NT2/D1 (cell line): ENCODE measurements around the gene OCSTAMP.

Experiments
- DNase-seq: peaks from one replicate; pipeline ENCODE4 v3.0.0-alpha.2; 2011; ENCODE audit warnings: low read depth, low spot score
- H3K27me3 ChIP-seq: 2 replicates; pipeline ENCODE4 v1.6.0; 2011; ENCODE audit warnings: mild to moderate bottlenecking; ENCODE audit not compliant: insufficient read length, insufficient read depth
- H3K36me3 ChIP-seq: 2 replicates; pipeline ENCODE4 v1.6.1; 2011; ENCODE audit warnings: mild to moderate bottlenecking, low read length, mixed read lengths; ENCODE audit not compliant: insufficient read depth, insufficient read length
- H3K4me1 ChIP-seq: 2 replicates; pipeline ENCODE4 v1.5.1; 2011; ENCODE audit not compliant: insufficient read depth, insufficient read length
- H3K4me3 ChIP-seq: 2 replicates; pipeline ENCODE4 v1.5.1; 2011; ENCODE audit warnings: low read depth; ENCODE audit not compliant: insufficient read length
- H3K9ac ChIP-seq: 2 replicates; pipeline ENCODE4 v1.6.0; 2011; ENCODE audit warnings: low read depth; ENCODE audit not compliant: insufficient read length
- H3K9me3 ChIP-seq: 2 replicates; pipeline ENCODE4 v1.5.1; 2011; ENCODE audit warnings: mild to moderate bottlenecking, low read length; ENCODE audit not compliant: insufficient read depth
- SUZ12 ChIP-seq: IDR thresholded peaks from 2 replicates; pipeline ENCODE4 v1.6.1; 2011; ENCODE audit not compliant: insufficient read length, insufficient read depth; ENCODE audit errors: extremely low read depth
- YY1 ChIP-seq: IDR thresholded peaks from 2 replicates; pipeline ENCODE4 v1.6.1; 2011; ENCODE audit not compliant: insufficient read length, insufficient read depth
- ZNF274 ChIP-seq: IDR thresholded peaks from 2 replicates; pipeline ENCODE4 v1.6.1; 2011; ENCODE audit warnings: mild to moderate bottlenecking, low read depth, low read length

Gene OCSTAMP

GRCh38 chr20:46552460-46553420 lies 2.3 kb upstream of the OCSTAMP start:
- TF ChIP-seq SUZ12 (no peak), ZNF274 (no peak), YY1 (no peak)
- no peak for DNase-seq
- H3K4me1 ChIP-seq, result peaks cover 17% of the 10 kb centered on the region
- H3K36me3 ChIP-seq, result no peaks in the 10 kb centered on the region
- no peaks in the 10 kb centered on the region for H3K27me3 ChIP-seq
- no peak overlapping the region for H3K4me3 ChIP-seq
- H3K9me3 ChIP-seq, result no peaks in the 10 kb centered on the region
- H3K9ac ChIP-seq, result no peak overlapping the region

GRCh38 chr20:46551522-46552381 lies 1.3 kb upstream of the OCSTAMP start:
- no peak for DNase-seq
- H3K9me3 ChIP-seq, result no peaks in the 10 kb centered on the region
- no peak overlapping the region for H3K4me3 ChIP-seq
- no peak overlapping the region for H3K9ac ChIP-seq
- H3K36me3 ChIP-seq, result no peaks in the 10 kb centered on the region
- TF ChIP-seq SUZ12 (no peak), ZNF274 (no peak), YY1 (no peak)
- H3K4me1 ChIP-seq, result peaks cover 17% of the 10 kb centered on the region
- H3K27me3 ChIP-seq, result no peaks in the 10 kb centered on the region

DNA sequence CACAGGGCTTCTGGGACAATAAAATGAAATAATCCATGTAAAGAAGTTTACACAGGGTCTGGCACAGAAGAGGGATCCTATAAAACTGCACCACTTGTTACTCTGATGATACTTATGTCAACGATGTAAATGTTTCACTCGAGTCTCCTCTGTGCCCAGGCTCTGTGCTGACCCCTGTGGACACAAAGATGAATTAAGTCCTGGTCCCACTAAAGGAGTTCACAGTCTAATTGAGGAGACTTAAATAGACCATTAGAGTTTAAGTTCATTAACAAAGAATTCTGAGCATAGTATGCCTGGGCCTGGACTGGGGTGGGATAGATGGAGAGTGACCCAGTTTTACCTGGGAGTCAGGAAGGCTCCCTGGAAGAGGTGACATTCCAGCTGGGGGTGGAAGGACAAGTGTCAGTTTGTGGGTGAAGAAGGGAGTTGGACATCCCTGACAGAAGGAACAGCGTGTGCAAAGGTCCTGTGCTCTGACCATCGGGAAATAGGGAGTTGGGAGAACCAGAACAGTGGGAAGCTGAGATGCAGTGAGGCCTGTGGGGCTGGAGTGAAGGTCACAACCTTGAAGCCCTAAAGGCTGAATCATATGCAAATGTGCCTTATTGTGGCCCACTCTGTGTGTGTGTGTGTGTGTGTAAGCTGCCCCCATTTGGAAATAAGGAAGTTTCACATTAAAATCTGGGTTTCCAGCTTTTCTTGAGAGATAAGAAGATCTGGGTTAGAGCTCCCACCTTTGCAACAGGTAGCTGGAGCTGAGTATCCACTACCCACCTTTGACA lies 1.1 kb downstream of the OCSTAMP start:
- Histone ChIP-seq H3K27me3 (no peaks in the 10 kb centered on the region), H3K36me3 (no peaks in the 10 kb centered on the region), H3K9me3 (no peaks in the 10 kb centered on the region), H3K4me3 (no peak overlapping the region), H3K9ac (no peak overlapping the region), H3K4me1 (peaks cover 17% of the 10 kb centered on the region)
- TF ChIP-seq YY1, result no peak
- no peak for TF ChIP-seq SUZ12
- TF ChIP-seq ZNF274, result no peak
- no peak for DNase-seq

DNA sequence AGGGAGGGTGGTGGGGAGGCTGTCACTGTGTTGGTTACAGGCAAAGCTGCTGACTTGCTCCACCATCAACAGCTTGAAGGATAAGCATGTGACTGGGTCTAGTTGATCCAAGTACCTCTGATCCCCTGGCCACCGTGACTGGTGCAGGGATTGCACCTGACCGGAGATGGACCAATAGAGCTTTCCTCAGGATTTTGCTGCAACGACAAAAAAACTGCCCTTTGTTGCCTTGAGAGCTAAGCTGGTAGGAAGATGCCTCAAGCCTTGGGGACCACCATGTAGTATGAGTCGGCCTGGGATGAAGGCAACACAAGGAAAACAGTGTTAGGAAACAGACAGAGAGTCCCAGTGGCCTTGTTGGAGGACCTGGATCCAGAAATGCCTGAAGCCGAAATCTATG lies 1.8 kb downstream of the OCSTAMP start:
- H3K27me3 ChIP-seq, result no peaks in the 10 kb centered on the region
- H3K9me3 ChIP-seq, result no peaks in the 10 kb centered on the region
- H3K4me1 ChIP-seq, result peaks cover 17% of the 10 kb centered on the region
- H3K9ac ChIP-seq, result no peak overlapping the region
- DNase-seq, result no peak
- TF ChIP-seq YY1, result no peak
- no peak for TF ChIP-seq ZNF274
- no peak for TF ChIP-seq SUZ12
- no peak overlapping the region for H3K4me3 ChIP-seq
- no peaks in the 10 kb centered on the region for H3K36me3 ChIP-seq

DNA sequence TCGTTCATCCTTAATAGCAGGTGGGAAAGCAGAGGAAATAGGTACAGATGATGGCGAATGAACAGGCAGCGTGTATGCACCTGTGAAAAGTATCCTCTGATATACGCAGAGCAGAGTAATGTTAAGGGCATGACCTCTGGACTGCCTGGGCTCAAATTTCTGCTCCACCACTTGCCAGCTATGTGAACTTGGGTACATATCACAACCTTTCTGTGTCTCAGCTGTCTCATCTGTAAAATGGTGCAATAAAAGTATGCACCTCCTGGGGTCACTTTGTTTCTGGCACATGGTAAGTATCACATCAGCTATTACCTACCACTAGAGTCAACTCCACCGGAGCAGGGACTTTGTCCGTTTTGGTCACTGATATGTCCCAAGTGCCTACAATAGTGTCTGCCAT lies 2.5 kb downstream of the OCSTAMP start:
- Histone ChIP-seq H3K9ac (no peak overlapping the region), H3K27me3 (no peaks in the 10 kb centered on the region), H3K36me3 (no peaks in the 10 kb centered on the region), H3K4me1 (peaks cover 17% of the 10 kb centered on the region), H3K4me3 (no peak overlapping the region), H3K9me3 (no peaks in the 10 kb centered on the region)
- TF ChIP-seq YY1, result no peak
- no peak for TF ChIP-seq SUZ12
- no peak for TF ChIP-seq ZNF274
- no peak for DNase-seq

- Histone ChIP-seq H3K36me3 (no peaks in the 10 kb centered on the region), H3K27me3 (no peaks in the 10 kb centered on the region), H3K9me3 (no peaks in the 10 kb centered on the region), H3K4me3 (no peak overlapping the region), H3K9ac (no peak overlapping the region), H3K4me1 (peaks cover 12% of the 10 kb centered on the region)
- no peak for DNase-seq
- TF ChIP-seq YY1 (no peak), SUZ12 (no peak), ZNF274 (no peak)
These were observed 3.5 kb downstream of the OCSTAMP start for GRCh38 chr20:46546936-46547335.
